Omental fat pad (tissue), 4 donors: ENCODE data around the gene TLDC2. TPM values are rescaled to one million over a fixed set of nuclear protein-coding genes. Genes with fewer than 3 reads are reported as not detected.

Experiments
- ATAC-seq: fragments of 150-250 bp; one replicate; pipeline ENCODE4 v1.9.1; 2016; ENCODE audit warnings: mild to moderate bottlenecking, moderate library complexity; ENCODE audit not compliant: low FRiP score
- DNase-seq: peaks from one replicate; pipeline ENCODE4 v3.0.0-alpha.2; 2019; ENCODE audit warnings: low spot score
- CTCF ChIP-seq, 3 donors: fragments of 450-650 bp; IDR thresholded peaks; one replicate each; pipeline ENCODE4 v1.5.1; 2016 to 2017; ENCODE audit warnings: antibody characterized with exemption in 3 of 3, mild to moderate bottlenecking in 3 of 3, moderate library complexity in 2 of 3
- total RNA-seq, 4 donors: library from RNA; depleted of rRNA; stranded (reverse); fragments of >200 nt; gene quantifications; one replicate each; pipeline ENCODE4 v1.1.0, GENCODE V29; 2016

TLDC2 gene
- total RNA-seq, 4 donors from 2014 or later, result 0.63 TPM; not detected in 3

GRCh38 chr20:36908603-36909002 lies 32.7 kb downstream of the TLDC2 start:
- no peak for TF ChIP-seq CTCF (IDR thresholded peaks at IDR 0.05)
- no peak for DNase-seq
- ATAC-seq, result no peak

- DNase-seq (no peak), ATAC-seq (no peak)
- no peak for TF ChIP-seq CTCF (IDR thresholded peaks at IDR 0.05)
Measured at GRCh38 chr20:36916199-36916598, 40.3 kb downstream of the TLDC2 start.

- no peak for TF ChIP-seq CTCF (IDR thresholded peaks at IDR 0.05)
- ATAC-seq (no peak), DNase-seq (no peak)
Measured at GRCh38 chr20:36917240-36917639, 41.3 kb downstream of the TLDC2 start.

GRCh38 chr20:36917943-36918342 lies 42.0 kb downstream of the TLDC2 start:
- ATAC-seq (no peak), DNase-seq (no peak)
- TF ChIP-seq CTCF (IDR thresholded peaks at IDR 0.05), result no peak

- TF ChIP-seq CTCF (IDR thresholded peaks at IDR 0.05), result no peak
- ATAC-seq (no peak), DNase-seq (no peak)
Measured at GRCh38 chr20:36919715-36920333, 43.9 kb downstream of the TLDC2 start.

- DNase-seq (no peak), ATAC-seq (no peak)
- no peak for TF ChIP-seq CTCF (IDR thresholded peaks at IDR 0.05)
Measured at GRCh38 chr20:36920334-36920730, 44.4 kb downstream of the TLDC2 start.
